ENCODE data around the gene OR5AR1.
"Not testable (repeated sequence)": the region's sequence is repeated elsewhere in the genome, so short reads cannot be mapped to it uniquely, and the experiment has no call there.

OR5AR1 gene

GRCh38 chr11:56663386-56663785 lies at the start of gene OR5AR1:
Gene OR5AR1, plus strand, starts transcription at chr11:56663686. Its CDS starts 0 bp downstream, at chr11:56663686.
- no peak for DNase-seq

DNA sequence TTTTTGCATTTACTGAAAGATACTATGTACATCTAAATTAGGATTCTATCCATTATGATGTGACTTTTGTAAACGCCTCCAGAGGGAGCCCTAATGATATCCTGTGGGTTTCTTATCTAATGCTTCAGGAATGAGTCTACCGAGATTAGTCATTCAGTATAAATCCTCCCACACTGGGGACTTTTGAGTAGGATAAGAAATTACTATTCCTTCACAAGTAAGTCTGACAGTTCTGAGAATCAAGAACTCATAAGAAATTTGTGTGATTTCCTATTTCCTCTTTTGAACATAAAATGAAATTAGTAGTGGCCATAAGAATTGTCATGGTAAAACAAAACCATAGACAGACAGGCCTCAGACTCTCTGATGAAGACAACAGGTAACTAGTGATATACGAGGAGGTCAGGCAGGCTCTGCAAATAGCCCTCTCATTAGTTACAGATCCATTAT lies 38.8 kb upstream of the OR5AR1 start:
- no peak for DNase-seq

GRCh38 chr11:56625946-56626345 lies 37.5 kb upstream of the OR5AR1 start:
- no peak for DNase-seq

DNA sequence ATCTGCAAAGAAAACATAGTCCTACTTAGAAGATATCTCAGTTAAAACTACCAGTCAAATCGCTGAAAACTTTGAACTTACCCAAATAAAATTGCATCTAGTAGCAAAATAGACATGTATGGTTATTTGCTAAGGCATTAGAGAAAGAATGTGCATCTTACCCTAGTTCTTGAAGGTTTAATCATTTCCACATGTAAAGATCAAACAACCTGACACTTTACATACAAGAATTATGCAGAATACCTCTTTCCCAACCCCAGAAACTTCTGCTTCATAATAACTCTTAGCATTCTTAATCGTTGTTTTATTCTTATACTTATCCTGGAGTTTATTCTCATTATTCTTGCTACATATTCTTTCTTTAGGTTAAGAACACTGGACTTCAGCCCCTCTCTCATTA lies 31.2 kb upstream of the OR5AR1 start:
- no peak for DNase-seq

DNA sequence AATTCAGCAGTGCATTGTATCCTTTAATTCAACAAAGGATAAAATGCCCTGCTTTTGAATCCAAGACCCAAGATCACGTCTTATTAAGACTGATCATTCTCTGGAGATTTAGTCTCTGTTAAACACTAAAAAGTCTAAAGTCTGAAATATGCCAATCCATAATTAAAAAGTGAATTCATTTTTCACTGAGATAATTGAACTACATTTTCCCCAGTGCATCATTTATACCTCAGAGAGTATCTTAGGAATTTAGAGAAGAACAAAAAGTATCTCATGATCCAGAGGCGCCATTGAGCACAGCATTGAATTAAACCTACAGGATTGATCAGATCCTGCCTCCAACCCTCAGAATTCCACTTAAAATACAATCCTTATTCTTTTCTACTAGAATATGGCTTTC lies 26.6 kb upstream of the OR5AR1 start:
- no peak for DNase-seq

DNA sequence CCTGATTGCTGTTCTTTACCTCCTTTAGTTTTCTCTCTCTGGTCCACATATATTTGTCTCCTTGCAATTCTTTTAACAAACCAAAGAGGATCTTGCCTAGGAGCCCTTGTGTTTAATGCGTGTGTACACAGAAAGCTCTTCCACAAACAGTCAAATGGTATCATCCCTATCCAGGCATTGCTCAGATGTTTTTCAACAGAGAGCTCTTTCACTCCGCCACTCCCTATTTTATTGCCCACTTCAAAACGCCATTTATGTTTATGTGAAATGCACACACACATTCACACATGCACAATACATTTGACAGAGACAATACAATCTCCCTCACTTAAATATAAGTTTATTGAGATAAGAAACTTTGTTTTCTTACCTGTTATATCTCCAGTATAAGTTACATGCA lies 26.0 kb upstream of the OR5AR1 start:
- DNase-seq: no peak

DNA sequence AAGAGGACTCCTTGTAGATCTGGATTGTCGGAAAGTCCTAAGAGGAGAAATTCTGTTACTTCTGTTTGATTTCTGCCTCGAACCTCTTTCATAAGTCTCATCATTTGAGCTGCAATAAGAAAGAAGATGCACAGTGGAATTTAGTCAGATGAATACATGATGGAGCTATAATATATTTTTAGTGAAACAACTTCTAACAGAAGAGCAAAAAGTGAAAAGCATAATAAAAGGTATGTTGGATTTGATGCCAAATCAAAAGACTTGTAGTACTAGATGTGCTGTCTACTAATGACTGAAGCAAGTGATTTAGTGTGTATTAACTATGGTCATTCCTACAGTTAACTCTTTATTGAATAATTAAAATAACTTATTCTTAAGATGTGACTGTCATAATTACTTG lies 21.1 kb upstream of the OR5AR1 start, which contains the start of gene OR5AP2:
OR5AP2 (minus strand) TSS at position 101 of the 400 bp plus-strand sequence; CDS start at position 101, 0 bp downstream.
- no peak for DNase-seq

DNA sequence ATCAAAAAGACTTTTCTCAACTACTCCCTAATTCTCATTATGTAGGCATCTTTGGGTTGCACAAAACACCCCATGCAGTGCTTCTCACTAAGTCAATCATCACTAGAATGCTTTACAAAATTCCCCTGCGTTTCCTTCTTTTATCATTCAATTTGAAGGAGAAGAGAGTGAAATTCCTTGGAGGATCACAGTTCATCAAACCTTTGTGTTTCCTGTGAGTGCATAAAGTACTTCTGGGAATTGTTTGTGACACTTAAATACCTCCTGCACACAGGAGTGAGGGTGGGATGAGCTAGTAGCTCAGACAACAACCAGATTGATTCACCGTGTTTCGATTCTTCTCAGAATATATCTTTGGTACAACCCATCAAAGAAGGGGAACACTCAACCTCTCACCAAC lies 3.7 kb upstream of the OR5AR1 start:
- DNase-seq: no peak

DNA sequence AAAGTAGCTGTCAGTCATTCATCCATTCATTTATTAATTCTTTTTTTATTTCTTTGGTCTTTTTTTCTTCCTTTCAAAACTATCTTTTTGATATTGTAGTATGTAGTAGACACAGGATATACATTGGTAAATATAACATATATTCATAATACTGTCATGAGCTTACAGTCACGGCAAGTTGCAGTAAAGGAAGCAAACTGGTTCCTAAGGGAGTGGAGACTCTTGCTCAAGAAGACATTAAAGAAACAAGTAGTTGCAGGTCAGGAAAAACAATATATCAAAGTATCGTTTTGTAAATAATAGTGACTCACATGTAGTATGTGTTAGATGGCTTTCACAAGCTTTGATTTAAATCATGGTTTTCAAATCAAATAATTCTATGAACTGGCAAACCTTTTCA lies 7.5 kb downstream of the OR5AR1 start:
- no peak for DNase-seq

DNA sequence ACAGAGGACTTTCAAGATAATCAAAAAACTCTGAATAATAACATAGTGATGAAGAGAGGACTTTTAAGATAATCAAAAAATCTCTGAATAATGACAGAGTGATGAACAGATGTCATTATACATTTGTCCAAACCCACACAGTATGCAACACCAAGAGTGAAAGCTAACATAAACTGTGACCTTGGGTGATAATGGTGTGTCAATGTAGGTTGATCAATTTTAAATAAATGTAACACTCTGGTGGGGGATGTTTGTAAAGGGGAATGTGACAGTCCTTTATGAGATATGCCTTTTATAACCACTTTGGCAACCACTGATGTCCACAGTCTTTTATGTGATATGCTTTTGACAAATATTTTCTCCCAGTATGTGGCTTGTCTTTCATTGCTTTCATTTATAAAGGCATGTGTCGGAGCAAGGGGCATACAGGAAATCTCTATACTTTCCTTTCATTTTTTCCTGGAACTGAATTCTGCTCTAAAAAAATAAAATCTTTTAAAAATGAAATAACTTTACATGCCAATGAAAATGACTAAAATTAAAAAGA lies 25.1 kb downstream of the OR5AR1 start:
- no peak for DNase-seq

DNA sequence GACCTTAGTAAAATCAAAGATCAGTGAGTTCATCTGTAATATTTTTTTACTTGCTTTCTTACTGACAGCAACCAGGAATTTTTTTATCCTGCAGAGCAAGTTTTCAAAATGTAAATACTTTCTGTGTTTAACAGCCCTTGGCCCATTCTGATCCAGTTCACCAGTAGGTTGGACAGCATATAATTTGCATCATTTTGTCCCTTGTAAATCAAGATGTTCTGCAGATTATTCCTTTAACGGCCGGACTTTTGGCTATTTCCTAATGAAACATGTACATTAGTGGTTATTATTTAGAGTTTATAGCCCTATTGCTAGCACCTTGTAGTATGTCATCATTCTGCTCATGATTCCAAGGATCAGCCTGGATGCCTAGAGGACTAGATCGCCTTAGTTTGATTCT lies 27.7 kb downstream of the OR5AR1 start:
- DNase-seq: not testable (repeated sequence)

DNA sequence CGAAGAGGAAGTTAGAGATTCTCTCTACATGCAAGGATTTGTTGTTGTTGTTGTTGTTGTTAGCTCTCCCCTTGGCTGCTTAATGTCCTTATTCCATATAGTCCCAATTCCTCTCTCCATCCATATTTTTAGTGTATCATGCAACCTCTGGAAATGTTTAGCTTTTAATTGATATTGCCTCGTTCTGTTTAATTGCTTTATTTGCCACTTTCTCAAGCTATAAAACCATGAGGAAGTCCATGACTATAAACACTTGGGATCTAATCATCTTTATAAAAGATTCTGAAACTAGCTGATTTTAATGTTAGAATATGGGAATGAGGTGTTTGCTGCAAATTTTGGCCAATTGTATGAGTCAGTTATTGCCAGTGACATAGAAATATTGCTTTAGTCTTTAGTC lies 29.9 kb downstream of the OR5AR1 start:
- no peak for DNase-seq

GRCh38 chr11:56698795-56699194 lies 35.3 kb downstream of the OR5AR1 start, which contains the start of gene OR9G1:
Gene OR9G1, plus strand, starts transcription at chr11:56699095. Its CDS starts 1,293 bp downstream, at chr11:56700388.
- no peak for DNase-seq

GRCh38 chr11:56700242-56700913 lies 36.9 kb downstream of the OR5AR1 start:
- no peak for DNase-seq

- no peak for DNase-seq
These were observed 37.5 kb downstream of the OR5AR1 start for GRCh38 chr11:56700914-56701485.

GRCh38 chr11:56705784-56706396 lies 42.4 kb downstream of the OR5AR1 start:
- DNase-seq: no peak

DNA sequence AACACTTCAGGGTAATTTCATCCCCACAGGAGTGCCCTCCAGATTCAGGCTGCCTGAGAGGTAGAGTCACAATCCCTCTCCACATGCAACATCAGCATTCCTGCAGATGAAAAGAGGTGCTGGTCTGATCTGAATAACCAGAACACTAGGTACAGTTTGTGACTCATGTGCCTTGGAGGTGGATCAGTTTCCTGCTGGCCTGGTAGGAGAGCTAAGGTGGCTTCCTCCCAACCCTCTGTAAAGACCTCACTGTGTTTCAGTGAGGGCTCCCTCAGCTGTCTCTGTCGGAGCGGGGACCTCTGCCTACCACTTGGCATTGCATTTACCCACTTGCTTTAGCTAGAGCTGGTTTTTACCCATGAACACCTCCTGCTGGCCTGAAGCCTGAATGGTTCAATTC lies 43.0 kb downstream of the OR5AR1 start:
- no peak for DNase-seq

DNA sequence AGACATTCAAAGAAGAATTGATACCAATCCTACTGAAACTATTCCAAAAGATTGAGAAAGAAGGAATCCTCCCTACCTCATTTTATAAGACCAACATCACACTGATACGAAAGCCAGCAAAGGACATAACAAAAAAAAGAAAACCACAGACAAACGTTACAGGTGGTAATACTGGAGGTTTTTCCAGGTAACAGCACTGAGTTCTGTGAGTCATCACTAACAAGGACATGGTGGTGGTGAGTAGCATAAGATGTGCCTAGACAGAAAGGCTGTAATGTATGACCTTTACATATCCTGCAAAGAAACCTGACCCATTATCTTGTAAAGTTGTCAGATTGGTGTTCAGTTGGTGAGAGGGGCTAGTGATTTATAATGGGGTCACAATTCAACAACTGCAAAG lies 50.7 kb downstream of the OR5AR1 start:
- DNase-seq: no peak

Data from CD4-positive, alpha-beta T cell treated with Interferon alpha-2 for 1 hour (primary cell).